Natural killer cell (primary cell): ENCODE data around the gene RPL41. TPM values are rescaled to one million over a fixed set of nuclear protein-coding genes. Genes with fewer than 3 reads are reported as not detected.
A peak's percentile ranks its signal among the peaks of the same experiment; 100 is the strongest.
"Not testable (repeated sequence)": the region's sequence is repeated elsewhere in the genome, so short reads cannot be mapped to it uniquely, and the experiment has no call there.

Source experiments
- ATAC-seq, 3 donors: fragments of 150-1000 bp in 2 of 3; fragments of 200-7000 bp in 1 of 3; cut with Tn5 transposase; 1 replicate in 1 of 3; 2 replicates in 2 of 3; pipeline ENCODE4 v1.10.0; 2021; ENCODE audit warnings: mild to moderate bottlenecking in 2 of 3, moderate library complexity in 2 of 3
- DNase-seq, 2 donors: peaks; one replicate each; pipeline versions ENCODE4 v3.0.0 to v3.0.0-alpha.2; 2013 to 2021; ENCODE audit warnings: mixed read lengths in 1 of 2
- H3K27ac ChIP-seq: one replicate; pipeline ENCODE4 v1.5.1; 2013; ENCODE audit warnings: mild to moderate bottlenecking, low read length
- H3K27me3 ChIP-seq: one replicate; pipeline ENCODE4 v1.6.1; 2013; ENCODE audit warnings: low read length; ENCODE audit not compliant: control insufficient read depth, insufficient read depth
- H3K36me3 ChIP-seq: one replicate; pipeline ENCODE4 v1.6.1; 2013; ENCODE audit warnings: low read length; ENCODE audit not compliant: control insufficient read depth, insufficient read depth
- H3K4me1 ChIP-seq: one replicate; pipeline ENCODE4 v1.6.1; 2013; ENCODE audit warnings: low read length; ENCODE audit not compliant: control insufficient read depth, insufficient read depth
- H3K4me3 ChIP-seq: one replicate; pipeline ENCODE4 v1.5.1; 2013; ENCODE audit warnings: low read length
- H3K9me3 ChIP-seq: one replicate; pipeline ENCODE4 v1.6.1; 2013; ENCODE audit warnings: low read length; ENCODE audit not compliant: control insufficient read depth, insufficient read depth
- H3K27ac Mint-ChIP-seq, 2 donors: one replicate each; pipeline ENCODE4 v1.8.0; 2022; ENCODE audit warnings: mild to moderate bottlenecking in 2 of 2, mixed read lengths in 2 of 2, moderate library complexity in 1 of 2
- H3K27me3 Mint-ChIP-seq, 2 donors: one replicate each; pipeline ENCODE4 v1.8.0; 2022; ENCODE audit warnings: low read depth in 2 of 2, mixed read lengths in 2 of 2
- H3K36me3 Mint-ChIP-seq: one replicate; pipeline ENCODE4 v1.8.0; 2022; ENCODE audit warnings: mixed read lengths
- H3K4me1 Mint-ChIP-seq, 2 donors: one replicate each; pipeline ENCODE4 v1.8.0; 2022; ENCODE audit warnings: mixed read lengths in 2 of 2
- H3K4me3 Mint-ChIP-seq: one replicate; pipeline ENCODE4 v1.8.0; 2022; ENCODE audit warnings: mild to moderate bottlenecking, moderate library complexity, mixed read lengths
- H3K9me3 Mint-ChIP-seq, 2 donors: one replicate each; pipeline ENCODE4 v1.8.0; 2022; ENCODE audit warnings: mixed read lengths in 2 of 2
- WGBS: methylation state at CpG from one replicate; pipeline ENCODE4 v1.1.7; 2013; ENCODE audit warnings: missing lambda C conversion rate; ENCODE audit not compliant: insufficient coverage; 5-methylcytosine and 5-hydroxymethylcytosine counted together
- intact Hi-C: fragments of 100-400 bp; cut with micrococcal nuclease; formaldehyde crosslinking; loops from one replicate; pipeline ENCODE4 v1.14.2; 2022
- total RNA-seq, 4 donors: library from RNA; stranded (reverse); fragments of 120-200 nt in 1 of 4; gene quantifications; one replicate each; pipeline versions ENCODE4 v1.2.3 to v1.2.4, GENCODE V29; 2013 to 2022
- TF ChIP-seq, protein P1 (sequence below): fragments of 200-600 bp; IDR thresholded peaks from one replicate; pipeline ENCODE4 v1.8.0; 2022; ENCODE audit warnings: antibody characterized with exemption

The RPL41 gene
- total RNA-seq, 3 donors from 2014 or later (not counting 1 experiment from before 2014, with no cell fraction given) = 2,342 to 3,083 (median 3,009) TPM

DNA sequence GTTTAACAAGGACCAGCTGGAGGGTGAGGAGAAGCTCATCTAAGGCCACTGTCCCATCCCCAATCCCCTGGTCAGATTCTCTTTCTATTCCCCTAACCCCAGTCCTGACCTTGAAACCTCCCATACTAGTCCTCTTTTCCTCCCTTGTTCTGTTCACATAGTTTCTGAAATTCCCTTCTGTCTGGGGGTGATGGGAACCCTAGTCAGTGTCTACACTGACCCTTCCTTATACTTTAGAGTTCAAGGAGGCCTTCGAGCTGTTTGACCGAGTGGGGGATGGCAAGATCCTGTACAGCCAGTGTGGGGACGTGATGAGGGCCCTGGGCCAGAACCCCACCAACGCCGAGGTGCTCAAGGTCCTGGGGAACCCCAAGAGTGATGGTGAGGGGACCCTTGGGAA, 38.4 kb downstream of the RPL41 start:
- Mint-ChIP-seq H3K27ac (no peak overlapping the region), H3K4me1 (peaks cover 34 to 57% of the 10 kb centered on the region in 2 donors), H3K9me3 (no peaks in the 10 kb centered on the region), H3K27me3 (no peaks in the 10 kb centered on the region), H3K4me3 (peak overlapping the region; percentile 42), H3K36me3 (no peaks in the 10 kb centered on the region)
- TF ChIP-seq, protein P1, sequence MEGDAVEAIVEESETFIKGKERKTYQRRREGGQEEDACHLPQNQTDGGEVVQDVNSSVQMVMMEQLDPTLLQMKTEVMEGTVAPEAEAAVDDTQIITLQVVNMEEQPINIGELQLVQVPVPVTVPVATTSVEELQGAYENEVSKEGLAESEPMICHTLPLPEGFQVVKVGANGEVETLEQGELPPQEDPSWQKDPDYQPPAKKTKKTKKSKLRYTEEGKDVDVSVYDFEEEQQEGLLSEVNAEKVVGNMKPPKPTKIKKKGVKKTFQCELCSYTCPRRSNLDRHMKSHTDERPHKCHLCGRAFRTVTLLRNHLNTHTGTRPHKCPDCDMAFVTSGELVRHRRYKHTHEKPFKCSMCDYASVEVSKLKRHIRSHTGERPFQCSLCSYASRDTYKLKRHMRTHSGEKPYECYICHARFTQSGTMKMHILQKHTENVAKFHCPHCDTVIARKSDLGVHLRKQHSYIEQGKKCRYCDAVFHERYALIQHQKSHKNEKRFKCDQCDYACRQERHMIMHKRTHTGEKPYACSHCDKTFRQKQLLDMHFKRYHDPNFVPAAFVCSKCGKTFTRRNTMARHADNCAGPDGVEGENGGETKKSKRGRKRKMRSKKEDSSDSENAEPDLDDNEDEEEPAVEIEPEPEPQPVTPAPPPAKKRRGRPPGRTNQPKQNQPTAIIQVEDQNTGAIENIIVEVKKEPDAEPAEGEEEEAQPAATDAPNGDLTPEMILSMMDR = no peak
- H3K4me3 ChIP-seq = no peak overlapping the region
- WGBS = 99% methylated on average over 5 of the region's 5 CpGs
- no peak for DNase-seq
- H3K36me3 ChIP-seq = peaks cover 6% of the 10 kb centered on the region
- H3K9me3 ChIP-seq = no peaks in the 10 kb centered on the region
- no peak for ATAC-seq
- peaks cover 40% of the 10 kb centered on the region for H3K4me1 ChIP-seq
- H3K27me3 ChIP-seq = no peaks in the 10 kb centered on the region
- intact Hi-C loops = loop anchor here (10.0 kb wide), 1 partner anchor 110 kb away; the partner anchor contains the start of gene RPS26
- no peak overlapping the region for H3K27ac ChIP-seq

DNA sequence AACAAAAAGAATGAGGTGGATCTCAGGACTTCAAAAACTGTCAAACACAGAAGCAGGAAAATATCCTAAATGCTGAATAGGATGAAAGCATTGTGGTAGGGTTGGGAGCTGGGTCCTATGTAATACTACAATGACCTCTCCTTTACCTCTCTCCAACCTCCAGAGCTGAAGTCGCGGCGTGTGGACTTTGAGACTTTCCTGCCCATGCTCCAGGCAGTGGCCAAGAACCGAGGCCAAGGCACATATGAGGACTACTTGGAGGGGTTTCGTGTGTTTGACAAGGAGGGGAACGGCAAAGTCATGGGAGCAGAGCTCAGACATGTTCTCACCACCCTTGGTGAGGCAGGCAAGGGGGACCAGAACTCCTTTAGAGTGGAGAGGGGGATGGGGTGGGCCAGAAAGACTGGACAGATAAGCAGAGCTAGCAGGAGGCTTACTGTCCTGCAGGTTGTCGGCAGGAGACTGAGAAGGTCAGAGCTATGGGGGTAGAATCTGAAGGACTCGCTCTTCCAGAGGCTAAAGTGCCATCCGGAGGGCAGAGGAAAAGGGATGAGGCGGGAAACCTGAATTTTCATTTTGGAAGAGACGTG, 38.9 kb downstream of the RPL41 start:
- Histone ChIP-seq H3K4me1 (peaks cover 45% of the 10 kb centered on the region), H3K4me3 (no peak overlapping the region), H3K36me3 (peaks cover 10% of the 10 kb centered on the region), H3K9me3 (no peaks in the 10 kb centered on the region), H3K27me3 (no peaks in the 10 kb centered on the region), H3K27ac (no peak overlapping the region)
- DNase-seq = no peak
- Mint-ChIP-seq H3K36me3 (no peaks in the 10 kb centered on the region), H3K9me3 (no peaks in the 10 kb centered on the region), H3K27ac (peak overlapping the region in 1 of 2 donors; percentile 12), H3K4me3 (peak overlapping the region; percentile 55), H3K4me1 (peaks cover 39 to 63% of the 10 kb centered on the region in 2 donors), H3K27me3 (no peaks in the 10 kb centered on the region)
- TF ChIP-seq, protein P1 = no peak
- ATAC-seq = no peak
- intact Hi-C loops = loop anchor here (10.0 kb wide), 1 partner anchor 111 kb away; the partner anchor contains the start of gene RPS26
- 96% methylated on average over 11 of the region's 11 CpGs for WGBS

DNA sequence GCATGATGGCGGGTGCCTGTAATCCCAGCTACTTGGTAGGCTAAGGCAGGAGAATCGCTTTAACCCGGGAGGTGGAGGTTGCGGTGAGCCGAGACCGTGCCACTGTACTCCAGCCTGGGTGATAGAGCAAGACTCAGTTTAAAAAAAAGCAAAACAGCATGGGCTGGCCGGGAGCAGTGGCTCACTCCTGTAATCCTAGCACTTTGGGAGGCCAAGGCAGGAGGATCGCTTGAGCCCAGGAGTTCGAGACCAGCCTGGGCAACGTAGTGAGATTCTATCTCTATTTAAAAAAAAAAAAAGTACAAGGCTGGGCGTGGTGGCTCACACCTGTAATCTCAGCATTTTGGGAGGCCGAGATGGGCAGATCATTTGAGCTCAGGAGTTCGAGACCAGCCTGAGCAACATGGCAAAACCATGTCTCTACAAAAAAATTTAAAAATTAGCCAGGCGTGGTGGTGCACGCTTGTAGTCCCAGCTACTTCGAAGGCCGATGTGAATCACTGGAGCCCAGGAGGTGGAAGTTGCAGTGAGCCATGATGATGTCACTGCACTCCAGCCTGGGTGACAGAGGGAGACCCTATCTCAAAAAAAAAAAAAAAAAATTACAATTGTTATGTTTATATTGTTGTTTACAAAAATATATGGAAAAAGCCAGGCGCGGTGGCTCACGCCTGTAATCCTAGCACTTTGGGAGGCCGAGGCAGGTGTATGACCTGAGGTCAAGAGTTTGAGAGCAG, 40.2 kb downstream of the RPL41 start:
- H3K27ac Mint-ChIP-seq = peak overlapping the region; percentile 96 to 98
- not testable (repeated sequence) for H3K36me3 Mint-ChIP-seq, H3K27me3 Mint-ChIP-seq, H3K9me3 Mint-ChIP-seq, DNase-seq, ATAC-seq, H3K9me3 ChIP-seq, H3K27me3 ChIP-seq
- peaks cover 52% of the 10 kb centered on the region for H3K4me1 ChIP-seq
- peak overlapping the region; percentile 96 for H3K4me3 Mint-ChIP-seq
- peak overlapping the region; percentile 95 for H3K27ac ChIP-seq
- H3K4me3 ChIP-seq = peak overlapping the region; percentile 62
- 97% methylated on average over 21 of the region's 21 CpGs for WGBS
- H3K36me3 ChIP-seq = peaks cover 23% of the 10 kb centered on the region
- intact Hi-C loops = loop anchor here (10.0 kb wide), 1 partner anchor 112 kb away; the partner anchor contains the start of gene RPS26
- peaks cover 46 to 65% of the 10 kb centered on the region in 2 donors for H3K4me1 Mint-ChIP-seq
